ENCODE results near the gene CD36. TPM values are rescaled to one million over a fixed set of nuclear protein-coding genes. Genes with fewer than 3 reads are reported as not detected.

CD36 gene
- total and polyA plus RNA-seq, 2 of the 8 experiments (the other 6 are each of a cell fraction or from before 2014, with no cell fraction given): 0.33 to 0.60 TPM

GRCh38 chr7:80604436-80604835 is 34.0 kb upstream of the CD36 start (continued):
- TF ChIP-seq CHD7 (IDR thresholded peaks at IDR 0.05; ENCODE audit: insufficient replicate concordance, low read length) (no peak), SP4 (IDR thresholded peaks at IDR 0.05; ENCODE audit: low read length) (no peak)

Measured in H1 (cell line).